HG03103 (cell line): ENCODE measurements around the gene JPH3.

Source experiments
- ATAC-seq: cut with Tn5 transposase; IDR thresholded peaks from one replicate; pipeline ENCODE4 v1.9.1; 2021; ENCODE audit warnings: low read depth; ENCODE audit not compliant: unreplicated experiment

Gene JPH3

GRCh38 chr16:87598431-87598830 is 3.9 kb upstream of the JPH3 start:
- ATAC-seq, result no peak

GRCh38 chr16:87600246-87600645 is 2.1 kb upstream of the JPH3 start:
- no peak for ATAC-seq

- ATAC-seq, result no peak
Measured at GRCh38 chr16:87601401-87601981, 817 bp upstream of the JPH3 start.

- no peak for ATAC-seq
Measured at GRCh38 chr16:87602821-87603683, 744 bp downstream of the JPH3 start.

GRCh38 chr16:87603684-87604633 is 1.7 kb downstream of the JPH3 start:
- ATAC-seq, result no peak

- ATAC-seq, result no peak
Measured at GRCh38 chr16:87604634-87605111, 2.4 kb downstream of the JPH3 start.

GRCh38 chr16:87607223-87607622 is 4.9 kb downstream of the JPH3 start:
- ATAC-seq, result no peak

- no peak for ATAC-seq
Measured at GRCh38 chr16:87607871-87608270, 5.6 kb downstream of the JPH3 start.

GRCh38 chr16:87608400-87608985 is 6.2 kb downstream of the JPH3 start:
- ATAC-seq, result no peak

GRCh38 chr16:87610026-87610425 is 7.7 kb downstream of the JPH3 start:
- ATAC-seq, result no peak

GRCh38 chr16:87611456-87611855 is 9.1 kb downstream of the JPH3 start:
- ATAC-seq, result no peak

GRCh38 chr16:87613961-87614360 is 11.7 kb downstream of the JPH3 start:
- no peak for ATAC-seq

- ATAC-seq, result no peak
Measured at GRCh38 chr16:87615621-87616041, 13.3 kb downstream of the JPH3 start.

GRCh38 chr16:87616556-87616955 is 14.2 kb downstream of the JPH3 start:
- ATAC-seq, result no peak

GRCh38 chr16:87618216-87618615 is 15.9 kb downstream of the JPH3 start:
- no peak for ATAC-seq

- ATAC-seq, result no peak
Measured at GRCh38 chr16:87619360-87620200, 17.3 kb downstream of the JPH3 start.

GRCh38 chr16:87620201-87620495 is 17.8 kb downstream of the JPH3 start:
- ATAC-seq, result no peak

GRCh38 chr16:87621550-87621829 is 19.2 kb downstream of the JPH3 start:
- no peak for ATAC-seq

- ATAC-seq, result no peak
Measured at GRCh38 chr16:87621976-87622713, 19.8 kb downstream of the JPH3 start.
